MM.1S (cell line): Measurements from ENCODE around the gene ODC1.

Source experiments
- CTCF ChIP-seq: fragments of 300-600 bp; sonication (generic); IDR thresholded peaks from 2 replicates; pipeline ENCODE4 v1.5.1; 2016; ENCODE audit warnings: antibody characterized with exemption, low read length, mixed read lengths
- EZH2 ChIP-seq: fragments of 300-600 bp; sonication (generic); optimal IDR thresholded peaks from 2 replicates; pipeline ENCODE3; 2017; ENCODE audit warnings: low read depth, mild to moderate bottlenecking, antibody characterized with exemption, low read length, mixed read lengths

- TF ChIP-seq CTCF (no peak), EZH2 (no peak)
Measured at GRCh38 chr2:10444463-10444862, 3.7 kb downstream of the ODC1 start.
